Nephron progenitor cell (in vitro differentiated cells): ENCODE measurements around the gene KREMEN1.

ENCODE experiments used
- DNase-seq: peaks from one replicate; pipeline ENCODE4 v3.0.0; 2021
- H3K27ac Mint-ChIP-seq: 2 replicates; pipeline ENCODE4 v1.8.0; 2021; ENCODE audit warnings: mild to moderate bottlenecking, moderate library complexity, mixed read lengths
- H3K27me3 Mint-ChIP-seq: 2 replicates; pipeline ENCODE4 v1.8.0; 2021; ENCODE audit warnings: mild to moderate bottlenecking, low read depth, mixed read lengths; ENCODE audit not compliant: poor library complexity
- H3K36me3 Mint-ChIP-seq: 2 replicates; pipeline ENCODE4 v1.8.0; 2021; ENCODE audit warnings: low read depth, mixed read lengths
- H3K4me1 Mint-ChIP-seq: 2 replicates; pipeline ENCODE4 v1.8.0; 2021; ENCODE audit warnings: mixed read lengths
- H3K4me3 Mint-ChIP-seq: 2 replicates; pipeline ENCODE4 v1.8.0; 2021; ENCODE audit warnings: mild to moderate bottlenecking, moderate library complexity, mixed read lengths
- H3K9me3 Mint-ChIP-seq: 2 replicates; pipeline ENCODE4 v1.8.0; 2021; ENCODE audit warnings: mild to moderate bottlenecking, moderate library complexity, mixed read lengths
- TF ChIP-seq, protein P1 (sequence below): fragments of 200-600 bp; sonication (generic); IDR thresholded peaks from 2 replicates; pipeline ENCODE4 v1.5.0; 2021; ENCODE audit warnings: antibody characterized with exemption

KREMEN1 gene

DNA sequence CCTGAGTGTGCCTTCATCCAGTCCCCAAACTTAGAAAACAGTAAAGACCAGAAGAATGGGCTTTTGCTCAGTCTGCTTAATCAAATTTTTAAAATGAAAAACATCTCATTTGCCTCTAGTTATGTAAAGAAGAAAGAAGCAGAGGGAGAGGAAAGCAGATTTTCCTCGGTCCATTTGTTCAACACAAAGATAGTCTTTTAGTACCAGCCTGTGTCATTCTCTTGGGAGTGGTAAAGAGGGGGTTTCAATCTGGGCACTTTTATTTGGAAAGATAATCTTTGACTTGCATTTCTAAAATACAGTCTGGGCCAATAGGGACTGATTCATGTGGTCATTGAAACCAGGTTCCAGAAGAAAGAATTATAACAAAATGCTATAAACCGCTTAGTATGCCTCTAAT lies 29.5 kb downstream of the KREMEN1 start:
- Mint-ChIP-seq H3K4me1 (peaks cover 54% of the 10 kb centered on the region), H3K4me3 (no peak overlapping the region), H3K36me3 (peaks cover 7% of the 10 kb centered on the region), H3K27ac (no peak overlapping the region), H3K27me3 (no peaks in the 10 kb centered on the region), H3K9me3 (no peaks in the 10 kb centered on the region)
- DNase-seq: no peak
- TF ChIP-seq, protein P1, sequence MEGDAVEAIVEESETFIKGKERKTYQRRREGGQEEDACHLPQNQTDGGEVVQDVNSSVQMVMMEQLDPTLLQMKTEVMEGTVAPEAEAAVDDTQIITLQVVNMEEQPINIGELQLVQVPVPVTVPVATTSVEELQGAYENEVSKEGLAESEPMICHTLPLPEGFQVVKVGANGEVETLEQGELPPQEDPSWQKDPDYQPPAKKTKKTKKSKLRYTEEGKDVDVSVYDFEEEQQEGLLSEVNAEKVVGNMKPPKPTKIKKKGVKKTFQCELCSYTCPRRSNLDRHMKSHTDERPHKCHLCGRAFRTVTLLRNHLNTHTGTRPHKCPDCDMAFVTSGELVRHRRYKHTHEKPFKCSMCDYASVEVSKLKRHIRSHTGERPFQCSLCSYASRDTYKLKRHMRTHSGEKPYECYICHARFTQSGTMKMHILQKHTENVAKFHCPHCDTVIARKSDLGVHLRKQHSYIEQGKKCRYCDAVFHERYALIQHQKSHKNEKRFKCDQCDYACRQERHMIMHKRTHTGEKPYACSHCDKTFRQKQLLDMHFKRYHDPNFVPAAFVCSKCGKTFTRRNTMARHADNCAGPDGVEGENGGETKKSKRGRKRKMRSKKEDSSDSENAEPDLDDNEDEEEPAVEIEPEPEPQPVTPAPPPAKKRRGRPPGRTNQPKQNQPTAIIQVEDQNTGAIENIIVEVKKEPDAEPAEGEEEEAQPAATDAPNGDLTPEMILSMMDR: no peak

DNA sequence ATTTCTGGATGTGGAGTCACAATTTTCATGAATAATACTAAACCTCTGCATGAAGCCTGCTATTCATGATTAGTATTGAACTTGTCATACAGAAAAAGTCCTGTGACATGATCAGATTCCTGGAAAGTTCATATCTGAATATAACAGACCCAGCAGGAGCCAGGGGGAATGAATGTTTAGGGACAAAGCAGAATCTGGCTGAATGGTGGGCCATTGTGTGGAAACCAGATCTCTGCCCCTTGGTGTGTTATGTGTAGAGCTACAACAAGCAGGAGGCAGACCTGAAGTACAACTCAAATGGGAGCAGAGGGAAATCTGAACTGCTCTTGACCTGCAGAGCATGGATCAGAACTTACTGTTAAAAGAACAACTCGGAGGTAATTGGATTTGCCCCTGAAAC lies 30.3 kb downstream of the KREMEN1 start:
- Mint-ChIP-seq H3K9me3 (no peaks in the 10 kb centered on the region), H3K27me3 (no peaks in the 10 kb centered on the region), H3K27ac (no peak overlapping the region), H3K36me3 (peaks cover 7% of the 10 kb centered on the region), H3K4me1 (peaks cover 48% of the 10 kb centered on the region), H3K4me3 (no peak overlapping the region)
- DNase-seq: no peak
- TF ChIP-seq, protein P1: no peak

DNA sequence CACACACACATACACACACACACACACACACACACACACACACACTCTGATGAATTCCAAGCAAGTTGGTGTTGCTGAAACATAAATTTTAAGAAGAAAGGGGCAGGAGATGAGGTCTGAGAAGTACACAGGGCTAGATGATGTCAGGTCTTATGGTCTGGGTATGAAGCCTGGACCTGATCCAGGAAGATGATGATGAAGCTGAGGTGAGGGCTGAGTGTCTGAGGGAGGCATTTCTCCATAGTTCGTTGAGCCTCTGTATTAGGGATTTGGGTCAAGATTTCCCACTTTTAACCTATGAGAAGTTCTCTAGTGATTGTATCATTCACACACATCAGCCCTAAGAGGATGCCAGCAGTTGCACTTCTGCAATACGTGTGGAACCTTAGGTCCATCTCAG lies 32.6 kb downstream of the KREMEN1 start:
- H3K27me3 Mint-ChIP-seq: no peaks in the 10 kb centered on the region
- H3K36me3 Mint-ChIP-seq: peaks cover 4% of the 10 kb centered on the region
- H3K4me1 Mint-ChIP-seq: peaks cover 60% of the 10 kb centered on the region
- TF ChIP-seq, protein P1: no peak
- H3K27ac Mint-ChIP-seq: no peak overlapping the region
- H3K9me3 Mint-ChIP-seq: no peaks in the 10 kb centered on the region
- no peak for DNase-seq
- no peak overlapping the region for H3K4me3 Mint-ChIP-seq

DNA sequence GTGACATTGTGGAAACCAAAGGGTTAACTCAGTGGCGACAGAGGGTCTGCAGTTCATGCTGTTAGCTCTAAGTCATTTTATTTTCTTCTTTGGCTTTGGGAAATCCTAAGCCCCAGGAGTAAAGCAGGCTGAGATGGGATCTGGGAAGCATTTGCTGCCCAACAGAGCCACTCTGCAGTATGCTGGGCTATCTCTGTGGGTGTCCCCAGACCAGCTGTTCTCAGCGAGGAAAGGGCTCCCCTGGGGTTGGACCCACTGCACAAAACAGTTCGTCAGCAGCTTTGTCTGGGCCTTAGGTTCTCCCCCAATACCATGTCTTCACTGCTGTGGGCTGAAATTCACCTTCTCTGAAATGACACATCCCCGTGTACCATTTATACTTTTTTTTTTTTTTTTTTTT lies 34.0 kb downstream of the KREMEN1 start:
- Mint-ChIP-seq H3K27ac (no peak overlapping the region), H3K4me1 (peaks cover 63% of the 10 kb centered on the region), H3K9me3 (no peaks in the 10 kb centered on the region), H3K36me3 (peaks cover 9% of the 10 kb centered on the region), H3K27me3 (no peaks in the 10 kb centered on the region), H3K4me3 (no peak overlapping the region)
- TF ChIP-seq, protein P1: no peak
- no peak for DNase-seq

DNA sequence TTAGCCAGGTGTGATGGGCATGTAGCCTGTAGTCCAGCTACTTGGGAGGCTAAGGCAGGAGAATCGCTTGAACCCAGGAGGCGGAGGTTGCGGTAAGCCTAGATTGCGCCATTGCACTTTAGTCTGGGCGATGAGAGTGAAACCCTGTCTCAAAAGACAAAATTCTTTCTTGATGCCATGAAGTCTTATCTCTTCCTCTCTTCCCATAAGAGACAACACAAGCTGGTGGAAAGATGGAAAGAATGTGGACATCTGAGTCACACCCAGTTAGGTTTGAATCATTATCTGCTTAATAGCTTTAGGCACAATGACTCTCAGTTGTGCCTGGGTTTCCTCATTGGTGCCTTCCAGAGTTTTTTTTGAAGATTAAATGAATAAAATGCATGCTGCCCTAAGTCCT lies 35.3 kb downstream of the KREMEN1 start:
- DNase-seq: no peak
- Mint-ChIP-seq H3K4me1 (peaks cover 50% of the 10 kb centered on the region), H3K4me3 (no peak overlapping the region), H3K36me3 (peaks cover 9% of the 10 kb centered on the region), H3K9me3 (no peaks in the 10 kb centered on the region), H3K27ac (no peak overlapping the region), H3K27me3 (no peaks in the 10 kb centered on the region)
- TF ChIP-seq, protein P1: no peak

DNA sequence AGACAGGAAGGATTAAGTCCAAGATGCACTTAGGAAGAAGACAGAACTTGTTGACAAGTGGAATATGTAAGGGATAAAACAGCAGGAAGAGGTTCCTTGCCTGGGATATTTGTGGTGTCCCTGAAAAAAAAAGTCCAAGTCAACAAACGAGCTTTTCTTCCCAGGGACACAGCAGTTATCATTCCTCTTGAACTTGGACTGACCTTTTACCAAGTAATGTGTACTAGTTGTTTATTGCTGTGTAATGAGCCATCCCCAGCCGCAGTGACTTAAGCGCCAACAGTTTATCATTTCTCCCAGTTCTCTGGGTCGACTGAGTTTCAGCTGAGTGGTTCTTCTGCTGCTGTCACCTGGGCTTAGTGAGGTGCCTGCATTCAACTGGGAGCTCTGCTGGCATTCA lies 37.0 kb downstream of the KREMEN1 start:
- no peak for DNase-seq
- H3K27ac Mint-ChIP-seq: peak overlapping the region; percentile 64
- TF ChIP-seq, protein P1: no peak
- no peaks in the 10 kb centered on the region for H3K9me3 Mint-ChIP-seq
- H3K27me3 Mint-ChIP-seq: no peaks in the 10 kb centered on the region
- peaks cover 11% of the 10 kb centered on the region for H3K36me3 Mint-ChIP-seq
- peak overlapping the region; percentile 0 for H3K4me3 Mint-ChIP-seq
- peaks cover 43% of the 10 kb centered on the region for H3K4me1 Mint-ChIP-seq
